Brain microvascular endothelial cell (primary cell): ENCODE data around the gene AQP7.

ENCODE experiments used
- DNase-seq: peaks from one replicate; pipeline ENCODE4 v3.0.0-alpha.2; 2020
- H3K27ac ChIP-seq: fragments of 250-450 bp; sonication (Bioruptor Pico); 2 replicates; pipeline ENCODE4 v1.5.1; 2020; ENCODE audit warnings: mild to moderate bottlenecking, moderate library complexity
- H3K27me3 ChIP-seq: fragments of 250-450 bp; sonication (Bioruptor Pico); replicated peaks from 2 replicates; pipeline ENCODE4 v1.5.1; 2020; ENCODE audit warnings: mild to moderate bottlenecking
- H3K36me3 ChIP-seq: fragments of 250-450 bp; sonication (Bioruptor Pico); replicated peaks from 2 replicates; pipeline ENCODE4 v1.5.1; 2020; ENCODE audit warnings: mild to moderate bottlenecking
- H3K4me3 ChIP-seq: 2 replicates; pipeline ENCODE4 v1.5.1; 2011; ENCODE audit warnings: low read depth, mild to moderate bottlenecking, control low read depth, low read length, moderate library complexity
- in situ Hi-C: cut with HindIII; loops from 2 replicates; pipeline ENCODE4 v1.10.0; 2017; ENCODE audit warnings: low sequenced_read_pairs, low pct_ligation_motif_present
- TF ChIP-seq, protein P1 (sequence below): IDR thresholded peaks from 2 replicates; pipeline ENCODE4 v1.5.1; 2011; ENCODE audit warnings: low read depth, mild to moderate bottlenecking, moderate library complexity, low read length, control low read depth, inconsistent platforms; ENCODE audit errors: missing control alignments

The AQP7 gene

DNA sequence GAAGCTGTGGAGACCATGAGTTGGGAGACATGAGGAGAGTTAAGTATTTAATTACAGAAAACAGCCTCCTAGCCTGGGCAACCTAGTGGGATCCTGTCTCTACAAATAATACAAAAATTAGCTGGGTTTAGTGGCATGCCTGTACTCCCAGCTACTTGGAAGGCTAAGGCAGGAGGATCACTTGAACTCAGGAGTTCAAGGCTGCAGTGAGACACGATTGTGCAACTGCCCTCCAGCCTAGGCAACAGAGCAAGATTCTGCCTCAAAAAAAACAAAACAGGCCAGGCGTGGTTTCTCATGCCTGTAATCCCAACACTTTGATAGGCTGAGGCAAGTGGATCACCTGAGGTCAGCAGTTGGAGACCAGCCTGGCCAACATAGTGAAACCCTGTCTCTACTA is 52.6 kb downstream of the AQP7 start:
- in situ Hi-C loops, result no loop called here
- H3K27me3 ChIP-seq, result no peaks in the 10 kb centered on the region

DNA sequence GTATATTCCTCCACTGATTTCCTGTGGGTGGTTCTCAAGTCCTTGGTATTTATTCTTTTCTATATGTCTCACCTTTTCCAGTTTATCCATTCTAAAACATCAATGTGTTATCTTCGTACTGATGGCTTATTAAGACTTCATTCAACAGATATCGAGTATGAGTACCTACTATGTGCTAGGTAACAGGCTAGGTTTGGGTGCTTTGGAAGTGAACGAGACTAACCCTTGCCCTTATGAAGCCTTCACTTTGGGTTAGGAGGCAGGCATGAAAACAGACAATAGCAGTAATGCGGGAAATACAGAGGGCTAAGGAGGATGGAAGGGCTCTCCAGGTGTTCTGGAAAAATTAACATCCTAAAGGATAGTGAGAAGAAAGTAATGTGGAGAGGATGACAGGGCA is 53.4 kb downstream of the AQP7 start:
- in situ Hi-C loops, result no loop called here
- Histone ChIP-seq H3K36me3 (peaks cover 45% of the 10 kb centered on the region), H3K27ac (no peak overlapping the region), H3K4me3 (no peak overlapping the region), H3K27me3 (no peaks in the 10 kb centered on the region)
- TF ChIP-seq, protein P1, sequence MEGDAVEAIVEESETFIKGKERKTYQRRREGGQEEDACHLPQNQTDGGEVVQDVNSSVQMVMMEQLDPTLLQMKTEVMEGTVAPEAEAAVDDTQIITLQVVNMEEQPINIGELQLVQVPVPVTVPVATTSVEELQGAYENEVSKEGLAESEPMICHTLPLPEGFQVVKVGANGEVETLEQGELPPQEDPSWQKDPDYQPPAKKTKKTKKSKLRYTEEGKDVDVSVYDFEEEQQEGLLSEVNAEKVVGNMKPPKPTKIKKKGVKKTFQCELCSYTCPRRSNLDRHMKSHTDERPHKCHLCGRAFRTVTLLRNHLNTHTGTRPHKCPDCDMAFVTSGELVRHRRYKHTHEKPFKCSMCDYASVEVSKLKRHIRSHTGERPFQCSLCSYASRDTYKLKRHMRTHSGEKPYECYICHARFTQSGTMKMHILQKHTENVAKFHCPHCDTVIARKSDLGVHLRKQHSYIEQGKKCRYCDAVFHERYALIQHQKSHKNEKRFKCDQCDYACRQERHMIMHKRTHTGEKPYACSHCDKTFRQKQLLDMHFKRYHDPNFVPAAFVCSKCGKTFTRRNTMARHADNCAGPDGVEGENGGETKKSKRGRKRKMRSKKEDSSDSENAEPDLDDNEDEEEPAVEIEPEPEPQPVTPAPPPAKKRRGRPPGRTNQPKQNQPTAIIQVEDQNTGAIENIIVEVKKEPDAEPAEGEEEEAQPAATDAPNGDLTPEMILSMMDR, result no peak
- DNase-seq, result no peak

More for the DNA sequence above, 52.6 kb downstream of the AQP7 start:
- Histone ChIP-seq H3K4me3 (no peak overlapping the region), H3K36me3 (peaks cover 39% of the 10 kb centered on the region), H3K27ac (no peak overlapping the region)
- TF ChIP-seq, protein P1, result no peak
- DNase-seq, result no peak

DNA sequence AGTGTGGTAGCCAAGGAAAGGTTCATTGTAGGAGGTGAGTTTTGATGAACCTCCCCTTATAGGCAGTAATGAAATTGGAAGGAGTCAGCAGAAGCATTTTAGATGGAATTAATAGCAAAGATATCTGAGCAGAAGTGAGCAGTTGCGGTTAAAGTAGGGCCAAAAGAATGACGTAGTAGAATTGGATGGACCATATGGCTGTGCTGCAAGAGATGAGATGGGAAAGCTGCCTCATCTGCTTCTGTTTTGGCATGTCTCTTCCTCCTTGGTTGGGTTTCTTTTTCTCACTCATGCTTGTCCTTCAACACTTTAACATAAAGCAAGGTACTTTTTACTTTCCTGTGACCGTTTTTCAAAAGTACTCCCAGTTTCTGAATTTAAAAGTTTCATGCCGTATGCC is 55.8 kb downstream of the AQP7 start:
- Histone ChIP-seq H3K36me3 (peaks cover 59% of the 10 kb centered on the region), H3K27ac (no peak overlapping the region)
- TF ChIP-seq, protein P1, result no peak

DNA sequence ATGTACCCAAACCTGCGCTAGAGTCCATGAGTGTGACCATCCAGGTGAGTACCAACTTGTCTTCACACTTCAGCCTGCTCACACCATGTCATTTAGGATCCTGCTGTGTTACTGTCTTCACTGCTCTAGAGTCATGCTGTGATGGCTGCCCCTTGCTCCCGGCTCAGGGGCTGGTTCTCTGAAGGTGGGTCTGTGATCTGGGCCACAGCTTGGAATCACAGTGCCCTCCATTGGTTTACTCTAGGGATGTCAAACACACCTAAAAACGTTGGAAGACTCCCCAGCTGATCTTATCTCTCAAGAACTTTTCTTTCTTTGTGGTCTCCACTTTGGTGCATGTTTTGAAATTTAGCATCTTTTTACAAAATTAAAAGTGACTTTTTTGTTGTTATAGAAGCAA is 58.2 kb downstream of the AQP7 start:
- peaks cover 80% of the 10 kb centered on the region for H3K36me3 ChIP-seq
- no peak overlapping the region for H3K27ac ChIP-seq
- no peaks in the 10 kb centered on the region for H3K27me3 ChIP-seq
- DNase-seq, result no peak
- no peak overlapping the region for H3K4me3 ChIP-seq
- in situ Hi-C loops, result no loop called here
- TF ChIP-seq, protein P1, result no peak

More for the DNA sequence above, 55.8 kb downstream of the AQP7 start:
- in situ Hi-C loops, result no loop called here
- Histone ChIP-seq H3K27me3 (no peaks in the 10 kb centered on the region), H3K4me3 (no peak overlapping the region)
- no peak for DNase-seq

DNA sequence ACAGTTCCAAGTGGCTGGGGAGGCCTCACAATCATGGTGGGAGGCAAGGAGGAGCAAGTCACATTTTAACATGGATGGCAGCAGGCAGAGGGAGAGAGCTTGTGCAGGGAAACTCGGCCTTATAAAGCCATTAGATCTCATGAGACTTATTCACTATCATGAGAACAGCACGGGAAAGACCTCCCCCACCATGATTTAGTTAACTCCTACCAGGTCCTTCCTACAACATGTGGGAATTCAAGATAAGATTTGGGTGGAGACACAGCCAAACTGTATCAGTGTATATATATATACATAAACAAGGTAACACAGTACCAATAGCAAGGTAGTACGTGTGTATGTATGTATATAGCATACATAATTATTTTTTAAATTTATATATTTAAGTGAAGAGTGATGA is 61.2 kb downstream of the AQP7 start:
- DNase-seq, result no peak
- Histone ChIP-seq H3K4me3 (no peak overlapping the region), H3K36me3 (peaks cover 73% of the 10 kb centered on the region), H3K27ac (no peak overlapping the region), H3K27me3 (no peaks in the 10 kb centered on the region)
- in situ Hi-C loops, result no loop called here
- TF ChIP-seq, protein P1, result no peak

DNA sequence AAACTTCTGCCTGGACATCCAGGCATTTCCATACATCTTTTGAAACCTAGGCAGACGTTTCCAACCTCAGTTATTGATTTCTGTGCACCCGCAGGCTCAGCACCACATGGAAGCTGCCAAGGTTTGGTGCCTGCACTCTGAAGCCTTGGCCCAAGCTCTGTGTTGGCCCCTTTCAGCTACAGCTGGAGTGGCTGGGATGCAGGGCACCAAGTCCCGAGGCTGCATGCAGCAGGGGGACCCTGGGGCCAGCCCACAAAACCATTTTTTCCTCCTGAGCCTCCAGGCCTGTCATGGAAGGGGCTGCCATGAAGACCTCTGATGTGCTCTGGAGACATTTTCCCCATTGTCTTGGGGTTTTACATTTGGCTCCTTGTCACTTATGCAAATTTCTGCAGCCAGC is 62.2 kb downstream of the AQP7 start:
- Histone ChIP-seq H3K36me3 (peaks cover 67% of the 10 kb centered on the region), H3K27me3 (no peaks in the 10 kb centered on the region), H3K4me3 (no peak overlapping the region), H3K27ac (no peak overlapping the region)
- no peak for DNase-seq
- in situ Hi-C loops, result no loop called here
- TF ChIP-seq, protein P1, result no peak
